ENCODE measurements around the gene TNFAIP8L1.

DNA sequence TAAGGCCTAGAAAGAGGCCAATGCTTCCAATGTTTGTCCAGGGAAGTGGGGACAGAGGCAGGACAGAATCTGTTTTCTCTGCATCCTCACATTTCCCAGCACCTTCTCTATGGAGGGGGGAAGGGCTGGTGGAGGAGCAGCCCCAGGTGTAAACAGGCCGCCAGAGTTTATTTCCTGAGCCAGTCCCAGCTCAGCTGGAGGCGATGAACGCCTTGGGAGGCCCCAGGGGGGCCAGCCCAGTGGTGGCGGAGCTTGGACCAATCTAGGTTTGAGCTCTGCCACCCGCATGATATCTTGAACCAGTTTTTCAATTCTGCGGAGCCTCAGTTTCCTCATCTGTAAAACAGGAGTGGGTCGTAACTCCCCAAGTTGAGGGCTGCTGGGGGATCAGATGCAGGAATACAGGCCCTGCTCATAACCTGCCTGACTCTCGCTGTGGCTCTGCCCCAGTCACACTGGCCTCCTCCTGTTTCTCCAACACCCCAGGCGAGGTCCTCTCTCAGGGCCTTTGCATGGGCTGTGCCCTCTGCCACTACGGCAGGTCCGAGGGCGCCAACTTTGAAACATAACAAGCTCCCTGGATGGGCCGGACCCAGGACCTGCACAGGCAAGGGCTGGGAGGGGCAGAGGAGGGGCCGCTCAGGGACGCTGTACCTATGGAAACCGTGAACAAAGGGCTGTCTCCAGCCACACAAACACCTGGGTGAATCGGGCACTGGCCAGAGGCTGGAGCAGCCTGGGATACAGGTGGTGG is 1.1 kb downstream of the TNFAIP8L1 start:
- TF ChIP-seq EZH2 (IDR thresholded peaks at IDR 0.05; ENCODE audit: borderline replicate concordance, low read length): no peak
- TF ChIP-seq, protein P1, sequence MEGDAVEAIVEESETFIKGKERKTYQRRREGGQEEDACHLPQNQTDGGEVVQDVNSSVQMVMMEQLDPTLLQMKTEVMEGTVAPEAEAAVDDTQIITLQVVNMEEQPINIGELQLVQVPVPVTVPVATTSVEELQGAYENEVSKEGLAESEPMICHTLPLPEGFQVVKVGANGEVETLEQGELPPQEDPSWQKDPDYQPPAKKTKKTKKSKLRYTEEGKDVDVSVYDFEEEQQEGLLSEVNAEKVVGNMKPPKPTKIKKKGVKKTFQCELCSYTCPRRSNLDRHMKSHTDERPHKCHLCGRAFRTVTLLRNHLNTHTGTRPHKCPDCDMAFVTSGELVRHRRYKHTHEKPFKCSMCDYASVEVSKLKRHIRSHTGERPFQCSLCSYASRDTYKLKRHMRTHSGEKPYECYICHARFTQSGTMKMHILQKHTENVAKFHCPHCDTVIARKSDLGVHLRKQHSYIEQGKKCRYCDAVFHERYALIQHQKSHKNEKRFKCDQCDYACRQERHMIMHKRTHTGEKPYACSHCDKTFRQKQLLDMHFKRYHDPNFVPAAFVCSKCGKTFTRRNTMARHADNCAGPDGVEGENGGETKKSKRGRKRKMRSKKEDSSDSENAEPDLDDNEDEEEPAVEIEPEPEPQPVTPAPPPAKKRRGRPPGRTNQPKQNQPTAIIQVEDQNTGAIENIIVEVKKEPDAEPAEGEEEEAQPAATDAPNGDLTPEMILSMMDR (IDR thresholded peaks at IDR 0.05; ENCODE audit: low read length): no peak

All from OCI-LY1 (cell line).